OCI-M2 (cell line): ENCODE results near the gene COL13A1.

Experiments used
- DNase-seq: peaks from one replicate; lab custom pipeline; 2025; ENCODE audit not compliant: unreplicated experiment; lab: John Stamatoyannopoulos, UW

Gene COL13A1

GRCh38 chr10:69884024-69884367 lies 82.3 kb downstream of the COL13A1 start:
- no peak for DNase-seq

GRCh38 chr10:69884686-69885085 lies 83.0 kb downstream of the COL13A1 start:
- DNase-seq = no peak

- no peak for DNase-seq
These were observed 83.8 kb downstream of the COL13A1 start for GRCh38 chr10:69885379-69886013.

GRCh38 chr10:69888882-69889584 lies 87.3 kb downstream of the COL13A1 start:
- DNase-seq = no peak

- DNase-seq = no peak
These were observed 88.5 kb downstream of the COL13A1 start for GRCh38 chr10:69890065-69890847.

- DNase-seq = no peak
These were observed 89.4 kb downstream of the COL13A1 start for GRCh38 chr10:69891057-69891617.

GRCh38 chr10:69892406-69892805 lies 90.7 kb downstream of the COL13A1 start:
- no peak for DNase-seq

- no peak for DNase-seq
These were observed 91.1 kb downstream of the COL13A1 start for GRCh38 chr10:69892816-69893215.

GRCh38 chr10:69893271-69893900 lies 91.7 kb downstream of the COL13A1 start:
- no peak for DNase-seq

GRCh38 chr10:69894156-69894555 lies 92.5 kb downstream of the COL13A1 start:
- DNase-seq = no peak

GRCh38 chr10:69895759-69896158 lies 94.1 kb downstream of the COL13A1 start:
- no peak for DNase-seq

GRCh38 chr10:69896606-69897231 lies 95.0 kb downstream of the COL13A1 start:
- no peak for DNase-seq

GRCh38 chr10:69897432-69897831 lies 95.7 kb downstream of the COL13A1 start:
- no peak for DNase-seq

GRCh38 chr10:69897999-69898398 lies 96.3 kb downstream of the COL13A1 start:
- no peak for DNase-seq

- DNase-seq = no peak
These were observed 96.8 kb downstream of the COL13A1 start for GRCh38 chr10:69898524-69898923.

GRCh38 chr10:69898941-69899340 lies 97.2 kb downstream of the COL13A1 start:
- DNase-seq = no peak

- DNase-seq = no peak
These were observed 98.3 kb downstream of the COL13A1 start for GRCh38 chr10:69899727-69900595.

GRCh38 chr10:69901022-69901421 lies 99.3 kb downstream of the COL13A1 start:
- DNase-seq = no peak

GRCh38 chr10:69901628-69902505 lies 100.2 kb downstream of the COL13A1 start:
- no peak for DNase-seq
